Pons (tissue), 1 donor: ENCODE measurements around the gene NTM.

Experiments used
- DNase-seq: peaks from one replicate; pipeline ENCODE4 v3.0.0-alpha.2; 2016; ENCODE audit warnings: low spot score

NTM gene

GRCh38 chr11:132114743-132115142 is 744.3 kb downstream of the NTM start:
- no peak for DNase-seq

DNA sequence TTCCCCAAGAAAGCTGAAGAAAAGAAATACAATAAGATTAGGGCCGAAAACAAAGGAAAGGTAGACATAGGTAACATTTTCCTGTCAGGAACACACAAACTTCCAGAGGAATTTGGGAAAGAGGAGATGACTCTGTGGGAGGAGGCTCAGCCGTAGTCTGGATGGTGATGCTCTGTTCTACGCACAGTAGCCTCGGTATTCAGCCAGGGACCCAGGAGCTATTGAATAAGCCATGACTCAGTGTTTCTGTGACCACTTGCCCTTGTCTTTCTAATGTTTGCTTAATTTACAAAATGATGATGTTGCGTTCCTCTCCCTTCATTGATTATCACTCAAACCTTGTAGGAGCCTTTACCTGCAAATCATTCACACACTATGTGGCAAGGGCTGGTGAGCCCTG is 745.0 kb downstream of the NTM start:
- DNase-seq = no peak

- no peak for DNase-seq
Measured at GRCh38 chr11:132116516-132116915, 746.1 kb downstream of the NTM start.

DNA sequence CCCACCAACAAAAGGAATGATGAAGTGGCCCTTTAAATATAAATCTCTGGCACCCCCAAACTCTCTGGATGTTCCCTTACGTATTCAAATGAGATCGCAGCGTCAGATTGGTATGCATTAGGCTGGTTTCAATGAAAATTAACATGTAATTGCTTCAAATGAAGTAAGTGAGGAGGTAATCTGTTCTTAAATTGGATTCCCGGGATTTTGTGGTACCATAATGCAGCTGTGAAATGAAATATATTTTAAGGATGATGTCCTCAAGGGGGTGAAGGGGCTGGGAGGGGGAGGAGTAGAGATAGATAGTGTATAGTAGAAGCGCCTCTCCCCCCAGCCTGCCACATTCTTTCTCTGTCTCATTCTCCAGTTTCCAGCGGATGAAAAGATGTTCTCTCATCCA is 748.2 kb downstream of the NTM start:
- no peak for DNase-seq

DNA sequence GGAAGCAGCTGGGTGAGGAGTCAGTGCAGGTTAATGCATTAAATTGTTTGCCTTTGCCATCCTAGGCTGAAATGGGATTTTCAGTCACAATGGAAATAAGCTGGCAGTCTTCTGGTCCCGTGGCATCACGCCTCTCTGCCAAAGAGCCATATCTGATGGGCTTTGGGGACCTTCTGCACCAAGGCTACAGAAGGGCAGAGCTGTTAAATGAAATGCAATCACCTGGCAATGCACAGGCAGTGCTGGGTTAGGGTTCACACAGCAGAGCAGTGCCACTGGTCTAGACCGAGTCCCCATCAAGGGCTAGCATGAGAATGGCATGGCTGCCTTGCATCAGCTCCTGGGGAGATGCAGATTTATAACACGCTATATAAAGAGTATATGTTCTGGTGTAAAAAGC is 749.2 kb downstream of the NTM start:
- DNase-seq = no peak

- peak; percentile 25 for DNase-seq
Measured at GRCh38 chr11:132122735-132123134, 752.3 kb downstream of the NTM start.

DNA sequence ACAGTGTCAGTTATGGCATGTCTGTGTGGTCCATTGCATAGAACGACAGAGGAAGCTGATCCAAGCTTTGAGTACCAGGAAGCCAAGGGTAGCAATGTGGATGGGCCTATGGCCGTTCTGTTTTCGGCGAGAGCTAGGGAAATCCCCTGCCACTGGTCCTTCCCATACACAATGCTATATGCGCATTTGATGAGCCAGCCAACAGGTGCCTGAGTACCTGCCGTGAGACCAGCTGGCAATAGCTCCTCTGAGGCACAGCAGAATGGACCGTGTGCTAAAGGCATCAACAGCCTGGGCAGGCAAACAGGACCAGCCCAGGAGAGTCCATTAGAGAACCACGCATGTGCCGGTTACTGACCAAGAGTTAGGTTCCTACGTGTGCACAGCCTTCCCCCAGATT is 753.0 kb downstream of the NTM start:
- DNase-seq = no peak

- no peak for DNase-seq
Measured at GRCh38 chr11:132123854-132124835, 753.7 kb downstream of the NTM start.

DNA sequence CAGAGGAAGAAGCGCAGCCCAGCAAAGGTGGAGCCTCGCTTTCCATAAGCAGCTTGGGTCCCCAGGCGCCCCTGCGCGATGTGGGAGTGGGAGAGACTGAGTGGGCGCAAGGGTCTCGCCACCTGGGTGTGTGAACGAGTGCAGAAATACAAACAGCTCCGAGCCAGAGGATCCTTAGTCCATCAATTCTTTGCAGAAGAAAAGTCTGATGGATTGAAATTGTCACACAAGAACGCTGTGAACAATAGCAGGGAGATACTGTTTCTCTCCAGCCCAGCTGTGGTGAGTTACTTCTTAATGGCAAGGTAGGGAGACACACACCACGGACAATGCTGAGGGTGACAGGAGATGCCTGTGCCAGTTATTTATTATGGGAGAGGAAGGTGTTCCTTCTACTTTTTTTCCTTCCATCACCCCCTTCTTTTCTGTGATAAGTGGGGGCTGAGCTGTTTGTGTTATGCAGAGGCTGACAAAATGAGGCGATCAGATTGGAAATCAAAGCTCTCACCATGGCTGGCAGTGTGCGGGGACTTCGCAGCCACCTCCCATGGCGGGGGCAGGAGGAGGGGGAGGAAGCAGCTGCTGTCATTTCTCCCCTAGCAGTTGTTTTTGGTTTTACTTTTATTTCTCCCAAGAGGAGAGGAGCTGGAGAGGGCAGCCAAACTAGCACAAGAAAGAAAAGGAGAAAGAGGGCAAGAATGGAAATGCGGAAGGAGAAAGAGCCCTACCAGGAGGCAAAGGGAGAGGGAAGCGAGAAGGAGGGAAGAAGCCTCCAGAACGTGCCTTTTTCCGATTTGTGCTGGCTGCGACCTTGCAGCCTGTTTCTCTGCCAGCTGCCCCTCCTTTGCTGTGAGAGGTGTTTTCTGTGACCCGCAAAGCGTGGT is 755.8 kb downstream of the NTM start:
- peak; percentile 45 for DNase-seq

DNA sequence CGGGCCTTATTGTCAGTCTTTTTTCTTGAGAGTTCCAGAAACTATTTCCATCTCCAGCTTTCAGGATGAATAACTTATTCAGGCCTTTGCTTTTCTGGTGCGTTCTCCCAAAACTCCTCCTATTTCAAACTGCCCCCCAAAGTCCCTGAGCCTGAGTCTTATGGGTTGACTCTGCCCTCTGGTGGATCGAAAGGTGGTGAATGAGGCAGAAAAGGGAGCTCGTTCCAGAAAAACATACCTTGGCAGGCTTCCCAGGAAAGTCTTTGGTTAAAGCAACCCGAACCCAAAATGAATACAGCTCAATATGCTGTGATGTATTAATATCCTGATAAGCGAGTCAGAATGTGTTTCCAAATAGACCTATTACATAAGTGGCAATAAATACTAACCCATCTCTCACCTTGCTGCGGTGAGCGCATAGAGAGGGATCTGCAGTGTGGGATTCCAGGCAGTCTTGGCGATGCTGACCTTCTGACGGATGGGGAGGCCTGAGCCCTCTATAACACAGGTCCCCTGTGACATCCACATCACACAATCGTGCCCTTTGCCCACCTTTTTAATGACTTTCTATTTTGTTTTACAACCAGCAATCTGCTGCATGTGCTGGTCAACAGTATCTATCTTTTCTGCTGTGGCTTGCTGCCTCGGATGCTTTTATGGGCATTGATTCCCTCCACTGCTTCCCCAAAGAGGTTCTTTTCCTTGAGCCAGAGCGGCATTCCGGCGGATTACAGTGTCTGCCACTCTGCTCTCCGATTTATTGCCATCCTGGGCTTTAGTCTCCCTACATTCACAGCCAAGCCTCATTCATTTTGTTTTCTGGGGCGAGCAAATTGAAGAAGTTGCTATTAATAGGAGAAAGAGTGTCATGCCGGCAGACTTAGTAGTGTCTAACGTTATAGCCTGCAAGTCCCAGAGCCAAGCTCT is 756.8 kb downstream of the NTM start:
- DNase-seq = peak; percentile 88

DNA sequence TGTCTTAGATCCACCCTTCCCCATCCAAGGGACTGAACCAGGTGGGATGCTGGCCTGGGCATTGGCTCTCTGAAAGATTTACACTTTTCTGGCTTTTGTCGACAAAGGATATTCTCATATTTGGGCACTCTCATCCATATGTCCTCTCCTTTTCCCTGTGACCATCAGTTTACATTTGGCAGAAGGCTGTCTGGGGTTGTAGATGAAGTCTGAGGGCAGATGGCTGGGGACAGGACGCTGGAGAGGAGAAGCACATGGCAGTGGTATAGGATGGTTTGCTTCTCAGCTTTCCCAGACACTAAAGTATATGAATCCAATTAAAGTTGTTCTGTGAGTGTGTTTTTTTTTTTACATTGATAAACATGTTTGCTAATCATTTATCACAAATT is 757.5 kb downstream of the NTM start:
- no peak for DNase-seq

GRCh38 chr11:132131047-132131446 is 760.6 kb downstream of the NTM start:
- DNase-seq = no peak

DNA sequence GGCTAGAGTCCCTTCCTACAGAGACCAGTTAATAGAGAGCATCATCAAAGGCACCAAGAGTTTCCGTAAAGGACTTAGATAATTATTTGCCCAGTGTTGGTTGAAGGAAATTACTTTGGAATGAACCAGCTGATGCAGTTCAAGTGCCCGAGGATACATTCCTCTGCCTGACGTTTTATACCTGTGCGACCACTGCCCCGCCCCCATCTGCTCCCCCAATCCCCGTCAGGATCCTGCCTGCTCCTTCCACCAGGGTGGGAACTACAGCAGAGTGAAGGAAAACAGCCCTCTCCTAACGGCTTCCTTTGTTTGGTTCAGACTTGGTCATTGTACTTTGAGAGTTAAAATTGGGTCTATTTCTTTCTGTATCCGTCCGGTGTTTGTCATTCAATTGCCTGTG is 761.5 kb downstream of the NTM start:
- DNase-seq = no peak

DNA sequence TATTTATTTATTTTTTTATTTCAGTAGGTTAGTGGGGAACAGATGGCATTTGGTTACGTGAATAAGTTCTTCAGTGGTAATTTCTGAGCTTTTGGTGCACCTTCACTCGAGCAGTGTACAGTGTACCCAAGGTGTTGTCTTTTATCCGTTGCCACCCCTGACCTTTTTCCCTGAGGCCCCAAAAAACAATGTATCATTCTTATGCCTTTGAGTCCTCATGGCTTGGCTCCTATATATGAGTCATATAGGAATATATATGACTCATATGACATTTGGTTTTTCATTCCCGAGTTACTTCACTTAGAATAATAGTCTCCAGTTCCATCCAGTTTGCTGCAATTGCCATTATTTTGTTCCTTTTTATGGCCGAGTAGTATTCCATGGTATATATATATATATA is 763.9 kb downstream of the NTM start:
- DNase-seq = no peak

DNA sequence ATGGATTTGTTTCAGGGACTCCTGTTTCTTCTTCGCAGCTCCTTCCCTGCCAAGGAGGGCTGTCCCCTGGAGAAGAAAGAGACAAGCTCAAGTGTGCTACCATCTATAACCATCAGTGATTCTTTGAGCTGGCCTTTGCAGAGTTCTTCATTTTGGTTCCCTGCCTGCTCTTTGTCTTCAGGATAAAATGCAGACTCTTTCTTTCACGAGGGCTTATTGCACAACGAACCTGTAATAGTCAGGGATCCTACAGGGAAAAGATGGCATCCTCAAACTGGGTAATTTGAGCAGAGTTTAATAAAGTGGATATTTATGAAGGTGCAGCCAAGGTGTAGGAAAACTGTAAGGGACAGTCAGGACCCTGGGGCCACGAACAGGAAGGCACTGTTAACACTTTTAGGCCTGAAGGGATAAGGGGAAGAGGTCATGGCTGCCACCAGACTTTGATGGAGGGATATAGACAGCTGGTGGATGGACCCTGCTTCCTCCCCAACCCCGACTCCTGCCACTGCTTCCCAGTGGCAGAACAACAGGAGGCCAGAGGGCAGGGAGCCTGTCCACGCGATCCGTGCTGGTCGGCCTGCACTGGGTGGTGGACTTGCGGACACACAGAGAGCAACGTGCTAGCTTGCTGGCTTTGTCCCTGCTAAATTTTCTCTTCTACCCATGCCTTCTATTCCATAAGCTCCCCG is 767.0 kb downstream of the NTM start:
- no peak for DNase-seq

GRCh38 chr11:132137981-132138313 is 767.5 kb downstream of the NTM start:
- no peak for DNase-seq

DNA sequence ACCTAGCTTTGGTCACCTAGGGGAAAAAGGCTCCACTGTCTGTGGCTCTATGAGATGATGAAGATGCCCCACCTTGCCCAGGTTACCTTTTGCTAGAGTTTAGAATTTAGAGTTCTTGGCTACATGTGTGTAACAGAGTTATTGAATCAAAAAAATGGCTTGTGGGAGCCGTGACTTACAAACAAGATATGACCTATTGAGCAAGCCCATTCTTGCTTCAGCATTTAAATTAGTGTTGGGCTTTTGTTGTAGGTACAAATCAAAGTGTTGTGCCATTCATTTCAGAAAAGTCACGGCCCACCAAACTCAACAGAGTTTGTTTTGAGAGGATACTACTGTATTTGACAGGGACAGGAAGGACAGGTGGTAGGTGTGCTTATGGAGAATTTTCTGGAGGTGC is 768.8 kb downstream of the NTM start:
- DNase-seq = no peak

DNA sequence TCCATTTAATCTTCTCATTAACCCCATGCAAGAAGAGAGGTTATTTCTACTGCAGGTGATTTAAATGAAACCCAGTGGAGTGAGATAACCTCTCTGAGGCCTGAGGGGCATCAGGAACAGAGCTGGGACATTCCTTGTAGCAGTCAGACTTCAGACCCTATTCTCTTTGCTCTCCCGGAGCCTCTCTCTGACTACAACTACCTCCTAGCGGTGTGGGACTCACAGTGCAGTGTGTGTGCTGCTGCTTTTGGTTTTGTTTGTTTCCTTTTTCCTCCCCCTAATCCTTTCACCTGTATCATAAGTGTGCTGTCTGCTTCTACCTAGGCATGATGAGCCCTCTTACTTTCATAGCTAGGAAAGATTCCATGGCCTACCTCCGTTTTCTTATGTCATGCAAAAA is 769.6 kb downstream of the NTM start:
- DNase-seq = no peak

DNA sequence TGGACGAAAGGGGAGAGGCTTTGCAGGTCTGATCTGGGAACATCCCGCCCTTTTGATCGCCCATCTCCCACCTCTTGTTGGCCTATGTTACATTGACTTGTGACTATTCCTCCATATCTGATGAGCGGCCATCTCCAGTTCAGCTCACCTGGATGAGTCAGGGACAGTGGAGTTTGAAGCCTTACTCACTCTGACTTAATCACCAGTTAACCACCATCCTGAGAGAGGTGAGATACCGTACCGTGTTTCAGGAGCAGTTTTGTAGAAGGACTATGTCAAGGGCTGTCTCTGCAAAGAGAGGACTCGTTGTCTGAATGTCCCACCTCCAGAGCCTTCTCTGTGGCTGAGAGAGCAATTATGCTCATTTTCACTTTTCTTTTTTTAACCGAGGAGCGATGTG is 771.7 kb downstream of the NTM start:
- DNase-seq = no peak

DNA sequence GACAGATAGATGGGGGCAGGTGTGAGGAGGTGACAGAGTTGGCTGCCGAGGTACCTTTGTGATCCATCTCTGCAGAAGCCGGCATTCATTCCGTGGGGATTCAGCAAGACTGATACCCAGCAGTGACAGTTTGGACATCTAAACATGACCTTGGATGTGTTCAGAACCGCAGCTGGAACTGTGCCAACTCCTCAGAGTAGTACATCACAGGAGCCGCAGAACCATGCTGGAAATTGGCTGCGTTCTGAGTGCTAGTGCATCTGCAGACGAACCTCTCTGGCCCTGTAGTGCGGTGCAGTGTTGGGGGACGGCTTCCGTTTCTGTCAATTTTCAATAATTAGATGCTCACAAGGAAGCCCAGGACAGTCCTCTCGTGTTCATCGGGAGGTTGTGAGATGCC is 772.1 kb downstream of the NTM start:
- DNase-seq = no peak

DNA sequence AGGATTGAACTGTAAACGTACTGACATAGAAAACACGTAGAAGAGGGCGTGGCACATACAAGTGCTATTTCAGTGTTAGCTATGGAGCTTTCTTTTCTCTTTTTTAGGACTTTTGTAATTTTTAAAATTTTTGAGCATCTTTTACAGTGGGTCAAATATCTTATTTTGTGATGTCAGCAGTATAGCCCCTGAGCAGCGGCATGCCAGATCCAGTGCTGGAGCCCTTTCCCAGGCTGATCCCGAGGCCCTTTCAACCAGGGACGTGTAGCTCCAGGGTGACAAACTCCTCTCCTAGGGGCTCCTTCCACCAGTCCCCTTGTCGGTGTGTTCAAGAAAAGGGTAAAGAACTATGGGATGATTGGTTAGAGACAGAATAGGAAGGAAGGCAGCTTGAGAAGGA is 777.0 kb downstream of the NTM start:
- DNase-seq = no peak
